ENCODE results near the gene NDN. TPM values are rescaled to one million over a fixed set of nuclear protein-coding genes. Genes with fewer than 3 reads are reported as not detected.
"Not testable (repeated sequence)": the region's sequence is repeated elsewhere in the genome, so short reads cannot be mapped to it uniquely, and the experiment has no call there.

NDN gene
- 27.8 and 29.7 TPM in 2 replicates for total RNA-seq
- long read RNA-seq, partial matches to known transcripts: 0 of 2 reads
- long read RNA-seq, other reads (novel, unspliced or antisense): 0 of 2 reads

GRCh38 chr15:23687143-23687470, at the start of gene NDN:
TSS of gene NDN (minus strand) at chr15:23687305. CDS start at chr15:23687217, 88 bp downstream.
- peaks cover 4% of the 10 kb centered on the region for H3K9me3 Mint-ChIP-seq (ENCODE audit: unreplicated experiment)
- TF ChIP-seq, protein P1, sequence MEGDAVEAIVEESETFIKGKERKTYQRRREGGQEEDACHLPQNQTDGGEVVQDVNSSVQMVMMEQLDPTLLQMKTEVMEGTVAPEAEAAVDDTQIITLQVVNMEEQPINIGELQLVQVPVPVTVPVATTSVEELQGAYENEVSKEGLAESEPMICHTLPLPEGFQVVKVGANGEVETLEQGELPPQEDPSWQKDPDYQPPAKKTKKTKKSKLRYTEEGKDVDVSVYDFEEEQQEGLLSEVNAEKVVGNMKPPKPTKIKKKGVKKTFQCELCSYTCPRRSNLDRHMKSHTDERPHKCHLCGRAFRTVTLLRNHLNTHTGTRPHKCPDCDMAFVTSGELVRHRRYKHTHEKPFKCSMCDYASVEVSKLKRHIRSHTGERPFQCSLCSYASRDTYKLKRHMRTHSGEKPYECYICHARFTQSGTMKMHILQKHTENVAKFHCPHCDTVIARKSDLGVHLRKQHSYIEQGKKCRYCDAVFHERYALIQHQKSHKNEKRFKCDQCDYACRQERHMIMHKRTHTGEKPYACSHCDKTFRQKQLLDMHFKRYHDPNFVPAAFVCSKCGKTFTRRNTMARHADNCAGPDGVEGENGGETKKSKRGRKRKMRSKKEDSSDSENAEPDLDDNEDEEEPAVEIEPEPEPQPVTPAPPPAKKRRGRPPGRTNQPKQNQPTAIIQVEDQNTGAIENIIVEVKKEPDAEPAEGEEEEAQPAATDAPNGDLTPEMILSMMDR (IDR thresholded peaks at IDR 0.05): no peak
- no peaks in the 10 kb centered on the region for H3K27me3 Mint-ChIP-seq (ENCODE audit: unreplicated experiment)
- peak; percentile 86 for DNase-seq (ENCODE audit: extremely low spot score, unreplicated experiment)
- H3K36me3 Mint-ChIP-seq (ENCODE audit: unreplicated experiment): no peaks in the 10 kb centered on the region
- H3K4me3 Mint-ChIP-seq (ENCODE audit: unreplicated experiment): peak within 1 kb of the TSS; percentile 65
- peaks cover 3% of the 10 kb centered on the region for H3K4me1 Mint-ChIP-seq (ENCODE audit: unreplicated experiment)
- peak within 1 kb of the TSS; percentile 38 for H3K27ac Mint-ChIP-seq (ENCODE audit: unreplicated experiment)

DNA sequence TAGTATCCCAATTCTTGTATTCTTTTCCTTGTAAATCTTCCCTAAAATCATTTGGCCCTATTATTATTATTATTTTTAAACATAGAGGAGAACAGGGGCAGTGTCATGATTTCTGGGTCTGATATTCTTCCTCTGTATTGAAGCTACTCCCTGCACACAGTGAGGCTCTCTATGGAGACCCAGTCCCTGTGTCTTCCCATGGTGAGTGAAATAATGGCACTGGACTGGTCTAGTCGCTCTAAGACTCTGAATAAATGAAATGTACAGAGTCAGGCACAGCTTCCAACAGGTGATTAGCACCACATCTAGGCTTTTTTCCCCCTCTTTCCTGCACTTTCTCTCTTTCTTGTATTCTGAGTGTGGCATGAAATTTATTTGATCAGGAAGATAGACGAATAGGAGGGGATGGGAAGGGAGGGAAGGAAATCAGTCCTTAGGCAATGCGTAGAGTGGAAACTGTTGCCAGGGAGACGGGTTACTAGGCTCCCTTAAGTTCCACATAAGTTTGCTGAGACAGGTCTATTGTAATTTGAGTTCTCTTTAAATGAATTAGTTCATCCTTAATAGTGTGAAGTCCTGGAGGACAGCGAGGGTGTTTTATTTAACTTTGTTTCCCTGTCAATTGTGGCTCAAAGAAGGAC, 49.0 kb upstream of the NDN start:
- TF ChIP-seq, protein P1 (IDR thresholded peaks at IDR 0.05): no peak
- H3K9me3 Mint-ChIP-seq (ENCODE audit: unreplicated experiment): peaks cover 27% of the 10 kb centered on the region
- H3K27me3 Mint-ChIP-seq (ENCODE audit: unreplicated experiment): no peaks in the 10 kb centered on the region
- no peak overlapping the region for H3K4me3 Mint-ChIP-seq (ENCODE audit: unreplicated experiment)
- H3K36me3 Mint-ChIP-seq (ENCODE audit: unreplicated experiment): no peaks in the 10 kb centered on the region
- no peak overlapping the region for H3K27ac Mint-ChIP-seq (ENCODE audit: unreplicated experiment)
- DNase-seq (ENCODE audit: extremely low spot score, unreplicated experiment): no peak
- no peaks in the 10 kb centered on the region for H3K4me1 Mint-ChIP-seq (ENCODE audit: unreplicated experiment)

GRCh38 chr15:23734862-23735261, 47.8 kb upstream of the NDN start:
- DNase-seq (ENCODE audit: extremely low spot score, unreplicated experiment): no peak
- TF ChIP-seq, protein P1 (IDR thresholded peaks at IDR 0.05): no peak
- Mint-ChIP-seq H3K36me3 (ENCODE audit: unreplicated experiment) (no peaks in the 10 kb centered on the region), H3K27me3 (ENCODE audit: unreplicated experiment) (no peaks in the 10 kb centered on the region), H3K9me3 (ENCODE audit: unreplicated experiment) (peaks cover 21% of the 10 kb centered on the region), H3K27ac (ENCODE audit: unreplicated experiment) (no peak overlapping the region), H3K4me1 (ENCODE audit: unreplicated experiment) (no peaks in the 10 kb centered on the region), H3K4me3 (ENCODE audit: unreplicated experiment) (no peak overlapping the region)

GRCh38 chr15:23713874-23714656, 27.0 kb upstream of the NDN start:
- DNase-seq (ENCODE audit: extremely low spot score, unreplicated experiment); H3K4me1 Mint-ChIP-seq (ENCODE audit: unreplicated experiment); H3K27me3 Mint-ChIP-seq (ENCODE audit: unreplicated experiment); H3K4me3 Mint-ChIP-seq (ENCODE audit: unreplicated experiment); H3K27ac Mint-ChIP-seq (ENCODE audit: unreplicated experiment); H3K36me3 Mint-ChIP-seq (ENCODE audit: unreplicated experiment): not testable (repeated sequence)
- peaks cover 16% of the 10 kb centered on the region for H3K9me3 Mint-ChIP-seq (ENCODE audit: unreplicated experiment)

DNA sequence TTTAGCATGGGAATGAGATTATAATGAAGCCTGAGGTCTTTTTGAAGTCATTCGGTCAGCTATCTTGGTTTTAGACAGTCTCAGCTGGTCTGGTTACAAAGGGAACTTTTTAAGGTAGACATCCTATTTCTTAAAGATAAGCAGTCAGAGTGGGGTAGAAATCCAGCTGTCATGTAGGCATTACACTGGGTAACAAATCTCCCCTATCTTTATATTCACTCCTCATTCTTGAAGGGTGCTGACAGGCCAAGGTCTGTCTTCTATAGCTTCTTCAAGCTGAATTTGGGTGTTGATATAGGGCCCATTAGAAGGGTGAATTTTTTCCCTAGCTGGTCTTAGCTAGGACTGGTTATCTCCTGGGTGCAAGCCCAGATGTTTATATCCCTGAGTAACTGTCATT, 21.2 kb upstream of the NDN start:
- no peak overlapping the region for H3K27ac Mint-ChIP-seq (ENCODE audit: unreplicated experiment)
- TF ChIP-seq, protein P1 (IDR thresholded peaks at IDR 0.05): no peak
- DNase-seq (ENCODE audit: extremely low spot score, unreplicated experiment): no peak
- no peaks in the 10 kb centered on the region for H3K27me3 Mint-ChIP-seq (ENCODE audit: unreplicated experiment)
- no peaks in the 10 kb centered on the region for H3K4me1 Mint-ChIP-seq (ENCODE audit: unreplicated experiment)
- no peaks in the 10 kb centered on the region for H3K36me3 Mint-ChIP-seq (ENCODE audit: unreplicated experiment)
- no peak overlapping the region for H3K4me3 Mint-ChIP-seq (ENCODE audit: unreplicated experiment)
- H3K9me3 Mint-ChIP-seq (ENCODE audit: unreplicated experiment): peaks cover 39% of the 10 kb centered on the region
